IMR-90 (cell line): Measurements from ENCODE around the gene SLC6A3. TPM values are rescaled to one million over a fixed set of nuclear protein-coding genes. Genes with fewer than 3 reads are reported as not detected.

Experiments
- ATAC-seq: fragments of 200-7000 bp; cut with Tn5 transposase; 2 replicates; pipeline ENCODE4 v1.9.1; 2020; ENCODE audit warnings: low read depth, mild to moderate bottlenecking, moderate library complexity
- BruUV-seq: library from RNA; stranded (reverse); fragments of 400-500 nt; replicated peaks from 2 replicates; lab custom pipeline; 2021; lab: Mats Ljungman, UMichigan
- CTCF ChIA-PET: fragments of 300-600 bp; formaldehyde crosslinking; extraction: SDS; loops from one replicate; lab custom pipeline; 2021; ENCODE audit warnings: antibody characterized with exemption; lab: Yijun Ruan, JAX
- POLR2A ChIA-PET: fragments of 300-600 bp; sonication (Branson Sonifier 250); formaldehyde crosslinking; loops from one replicate; lab custom pipeline; 2022; ENCODE audit warnings: antibody characterized with exemption; ENCODE audit not compliant: unreplicated experiment; lab: Charles Lee
- DNase-seq: peaks from one replicate; pipeline ENCODE4 v3.0.0; 2013
- H2AFZ ChIP-seq: replicated peaks from 2 replicates; pipeline ENCODE3; 2013; ENCODE audit warnings: low read length, mild to moderate bottlenecking; ENCODE audit not compliant: poor library complexity
- H2AK5ac ChIP-seq: 2 replicates; pipeline ENCODE4 v1.6.1; 2013; ENCODE audit warnings: low read depth, low read length, inconsistent platforms
- H2AK9ac ChIP-seq: replicated peaks from 2 replicates; pipeline ENCODE3; 2013; ENCODE audit warnings: mild to moderate bottlenecking, low read depth, low read length, moderate library complexity; ENCODE audit not compliant: poor library complexity
- H2BK120ac ChIP-seq: 2 replicates; pipeline ENCODE4 v1.6.1; 2013; ENCODE audit warnings: low read depth, low read length, inconsistent platforms
- H2BK15ac ChIP-seq: 3 replicates; pipeline ENCODE4 v1.6.1; 2013; ENCODE audit warnings: low read depth, low read length, inconsistent platforms
- H2BK20ac ChIP-seq: 2 replicates; pipeline ENCODE4 v1.6.1; 2013; ENCODE audit warnings: low read depth, mild to moderate bottlenecking, inconsistent platforms, low read length, moderate library complexity
- H2BK5ac ChIP-seq: 2 replicates; pipeline ENCODE4 v1.6.1; 2013; ENCODE audit warnings: mild to moderate bottlenecking, low read depth, low read length, inconsistent platforms; ENCODE audit not compliant: poor library complexity, severe bottlenecking
- H3K14ac ChIP-seq: replicated peaks from 2 replicates; pipeline ENCODE4 v1.6.1; 2013; ENCODE audit warnings: low read depth, low read length, inconsistent platforms
- H3K18ac ChIP-seq: 2 replicates; pipeline ENCODE4 v1.6.1; 2013; ENCODE audit warnings: low read depth, low read length, control low read depth
- H3K23ac ChIP-seq: 2 replicates; pipeline ENCODE4 v1.6.1; 2013; ENCODE audit warnings: low read depth, low read length, inconsistent platforms
- H3K27ac ChIP-seq: 2 replicates; pipeline ENCODE4 v1.5.1; 2013; ENCODE audit warnings: mild to moderate bottlenecking, control low read depth, low read length; ENCODE audit not compliant: insufficient read depth
- H3K27me3 ChIP-seq: 2 replicates; pipeline ENCODE4 v1.6.1; 2013; ENCODE audit warnings: low read length; ENCODE audit not compliant: control insufficient read depth, insufficient read depth
- H3K36me3 ChIP-seq: 2 replicates; pipeline ENCODE4 v1.6.1; 2013; ENCODE audit warnings: low read length, mixed read lengths; ENCODE audit not compliant: control insufficient read depth, insufficient read depth
- H3K4ac ChIP-seq: 2 replicates; pipeline ENCODE4 v1.6.1; 2013; ENCODE audit warnings: low read depth, low read length, inconsistent platforms
- H3K4me1 ChIP-seq: 2 replicates; pipeline ENCODE4 v1.6.1; 2013; ENCODE audit warnings: low read length, mixed read lengths; ENCODE audit not compliant: control insufficient read depth, insufficient read depth
- H3K4me2 ChIP-seq: 2 replicates; pipeline ENCODE4 v1.6.1; 2013; ENCODE audit warnings: low read depth, mild to moderate bottlenecking, control low read depth, low read length, moderate library complexity
- H3K4me3 ChIP-seq: 2 replicates; pipeline ENCODE4 v1.5.1; 2013; ENCODE audit warnings: low read depth, mild to moderate bottlenecking, control low read depth, low read length, moderate library complexity; ENCODE audit not compliant: insufficient read depth
- H3K56ac ChIP-seq: 2 replicates; pipeline ENCODE4 v1.6.1; 2013; ENCODE audit warnings: low read length, inconsistent platforms; ENCODE audit not compliant: insufficient read depth; ENCODE audit errors: extremely low read depth
- H3K79me1 ChIP-seq, 2 experiments: 2 replicates each; pipeline ENCODE4 v1.6.1; 2013; ENCODE audit warnings: low read length in 2 of 2, inconsistent platforms in 1 of 2, low read depth in 1 of 2
- H3K9ac ChIP-seq: 2 replicates; pipeline ENCODE4 v1.6.1; 2013; ENCODE audit warnings: low read depth, low read length, control low read depth
- H3K9me1 ChIP-seq: 2 replicates; pipeline ENCODE4 v1.6.1; 2013; ENCODE audit warnings: low read length, inconsistent platforms; ENCODE audit not compliant: insufficient read depth
- H3K9me3 ChIP-seq: 2 replicates; pipeline ENCODE4 v1.6.1; 2013; ENCODE audit warnings: low read length; ENCODE audit not compliant: control insufficient read depth, insufficient read depth
- H4K20me1 ChIP-seq: 2 replicates; pipeline ENCODE4 v1.6.1; 2013; ENCODE audit warnings: low read length, inconsistent platforms; ENCODE audit not compliant: insufficient read depth
- H4K5ac ChIP-seq: 2 replicates; pipeline ENCODE4 v1.6.1; 2013; ENCODE audit warnings: mild to moderate bottlenecking, low read depth, low read length, control low read depth
- H4K8ac ChIP-seq, 2 experiments: 2 replicates each; pipeline ENCODE4 v1.6.1; 2013; ENCODE audit warnings: low read depth in 2 of 2, low read length in 2 of 2, control low read depth in 1 of 2, inconsistent platforms in 1 of 2
- H4K91ac ChIP-seq: 2 replicates; pipeline ENCODE4 v1.6.1; 2013; ENCODE audit warnings: low read depth, low read length, inconsistent platforms; ENCODE audit not compliant: insufficient read depth
- CEBPB ChIP-seq: IDR thresholded peaks from 2 replicates; pipeline ENCODE4 v1.6.1; 2012; ENCODE audit warnings: low read depth, low read length, improper control_type of control experiment
- WGBS, 2 experiments: methylation state at CpG; one replicate each; pipeline versions ENCODE4 v1.1.5 to v1.1.7; 2013; ENCODE audit warnings: missing lambda C conversion rate in 2 of 2; ENCODE audit not compliant: insufficient read length in 1 of 2; ENCODE audit errors: extremely low coverage in 2 of 2; 5-methylcytosine and 5-hydroxymethylcytosine counted together
- dilution Hi-C: fragments of 300-500 bp; cut with HindIII; formaldehyde crosslinking; loops from one replicate; pipeline ENCODE4 v1.14.3; 2018; ENCODE audit warnings: low sequenced_read_pairs; ENCODE audit not compliant: unreplicated experiment
- in situ Hi-C: fragments of 300-500 bp; cut with MboI; formaldehyde crosslinking; loops from 3 replicates; pipeline ENCODE4 v1.14.3; 2019; ENCODE audit warnings: low sequenced_read_pairs, inconsistent platforms, mixed read lengths
- intact Hi-C: fragments of 100-400 bp; cut with micrococcal nuclease; formaldehyde crosslinking; loops from 2 replicates; pipeline ENCODE4 v1.10.0; 2022
- polyA plus RNA-seq, 3 experiments: library from polyadenylated mRNA; depleted of rRNA; stranded (reverse); fragments of >200 nt; gene quantifications; 2 replicates each; pipeline ENCODE4 v1.2.3, GENCODE V29; 2012; ENCODE audit warnings: low replicate concordance in 1 of 3
- total RNA-seq: library from RNA; depleted of rRNA; stranded (reverse); fragments of >200 nt; gene quantifications from 2 replicates; pipeline ENCODE4 v1.2.3, GENCODE V29; 2012

Gene SLC6A3
- total and polyA plus RNA-seq, 2 of the 4 experiments (the other 2 are of a cell fraction): not detected

GRCh38 chr5:1399737-1400136 lies 45.5 kb downstream of the SLC6A3 start:
- H2BK5ac ChIP-seq: no peak overlapping the region
- no peak overlapping the region for H4K91ac ChIP-seq
- 0% methylated on average over 1 of the region's 11 CpGs; no CpG with 5 or more reads in 1 of the 2 experiments for WGBS, 2 experiments
- H3K4ac ChIP-seq: no peak overlapping the region
- no peak overlapping the region for H3K27ac ChIP-seq
- H2BK20ac ChIP-seq: no peak overlapping the region
- no peak overlapping the region for H2AK9ac ChIP-seq
- H4K8ac ChIP-seq: no peak overlapping the region
- no peaks in the 10 kb centered on the region for H3K9me1 ChIP-seq
- no peak overlapping the region for H3K18ac ChIP-seq
- H2AFZ ChIP-seq: no peak overlapping the region
- H2AK5ac ChIP-seq: no peak overlapping the region
- in situ Hi-C loops (no loop called here), intact Hi-C loops (no loop called here), dilution Hi-C loops (no loop called here)
- DNase-seq: no peak
- no peak overlapping the region for H3K56ac ChIP-seq
- no peak overlapping the region for H3K23ac ChIP-seq
- H2BK15ac ChIP-seq: no peak overlapping the region
- H3K14ac ChIP-seq: no peak overlapping the region
- H3K79me1 ChIP-seq: no peaks in the 10 kb centered on the region
- BruUV-seq: no TSS peak
- POLR2A ChIA-PET: no interaction called here
- CTCF ChIA-PET: no interaction called here
- H3K9ac ChIP-seq: no peak overlapping the region
- no peak for ATAC-seq
- peaks cover 5% of the 10 kb centered on the region for H3K9me3 ChIP-seq
- H3K4me2 ChIP-seq: no peak overlapping the region
- no peak overlapping the region for H2BK120ac ChIP-seq
- peaks cover 17% of the 10 kb centered on the region; the same call in 1 of the 2 replicates for H3K27me3 ChIP-seq
- no peak for TF ChIP-seq CEBPB
- no peaks in the 10 kb centered on the region for H3K36me3 ChIP-seq
- no peaks in the 10 kb centered on the region for H3K4me1 ChIP-seq
- no peak overlapping the region for H3K4me3 ChIP-seq
- H4K20me1 ChIP-seq: no peaks in the 10 kb centered on the region
- H4K5ac ChIP-seq: no peak overlapping the region
